HG02870 (cell line): Measurements from ENCODE around the gene HMCN2.

Experiments
- ATAC-seq: cut with Tn5 transposase; IDR thresholded peaks from one replicate; pipeline ENCODE4 v1.9.1; 2021; ENCODE audit warnings: mild to moderate bottlenecking, moderate library complexity; ENCODE audit not compliant: unreplicated experiment

The HMCN2 gene

DNA sequence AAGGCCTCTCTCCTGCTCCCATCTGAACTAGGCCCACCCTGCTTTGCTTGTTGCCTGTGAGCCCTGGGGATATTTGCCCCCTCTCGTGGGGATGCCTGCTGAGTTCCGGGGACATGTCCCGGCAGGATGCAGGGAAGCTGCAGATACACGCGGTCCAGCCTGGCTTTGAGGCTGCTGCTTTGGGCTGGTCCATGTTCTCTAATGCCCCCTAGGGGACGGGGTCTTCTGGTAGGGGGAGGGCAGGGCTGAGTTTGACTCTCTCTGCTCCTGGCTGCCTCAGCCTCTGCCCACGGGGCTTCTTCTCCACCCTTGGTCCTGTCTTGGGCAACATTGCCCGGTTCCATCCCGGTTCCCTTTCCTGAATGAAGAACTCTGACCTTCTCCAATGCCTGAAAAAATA, 94.3 kb downstream of the HMCN2 start:
- ATAC-seq = no peak

GRCh38 chr9:130360672-130361071, 95.1 kb downstream of the HMCN2 start:
- ATAC-seq = no peak

GRCh38 chr9:130361873-130362362, 96.4 kb downstream of the HMCN2 start:
- ATAC-seq = no peak

DNA sequence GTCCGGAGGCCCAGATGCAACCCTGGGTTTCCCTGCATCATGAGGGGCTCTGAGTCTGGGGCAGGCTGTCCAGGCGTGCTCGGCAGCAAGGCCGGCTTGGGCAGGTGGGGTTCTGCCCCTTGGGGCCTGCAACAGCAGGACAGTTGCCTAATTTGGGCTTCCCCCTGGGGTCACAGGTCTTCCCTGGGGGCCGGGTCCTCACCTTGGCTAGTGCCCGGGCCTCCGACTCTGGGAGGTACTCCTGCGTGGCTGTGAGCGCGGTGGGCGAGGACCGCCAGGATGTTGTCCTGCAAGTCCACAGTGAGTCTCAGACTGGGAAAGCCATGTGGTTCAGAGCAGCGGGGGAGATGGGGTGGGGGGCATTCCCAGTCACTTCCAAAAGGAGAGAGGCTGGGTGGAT, 97.1 kb downstream of the HMCN2 start:
- no peak for ATAC-seq

DNA sequence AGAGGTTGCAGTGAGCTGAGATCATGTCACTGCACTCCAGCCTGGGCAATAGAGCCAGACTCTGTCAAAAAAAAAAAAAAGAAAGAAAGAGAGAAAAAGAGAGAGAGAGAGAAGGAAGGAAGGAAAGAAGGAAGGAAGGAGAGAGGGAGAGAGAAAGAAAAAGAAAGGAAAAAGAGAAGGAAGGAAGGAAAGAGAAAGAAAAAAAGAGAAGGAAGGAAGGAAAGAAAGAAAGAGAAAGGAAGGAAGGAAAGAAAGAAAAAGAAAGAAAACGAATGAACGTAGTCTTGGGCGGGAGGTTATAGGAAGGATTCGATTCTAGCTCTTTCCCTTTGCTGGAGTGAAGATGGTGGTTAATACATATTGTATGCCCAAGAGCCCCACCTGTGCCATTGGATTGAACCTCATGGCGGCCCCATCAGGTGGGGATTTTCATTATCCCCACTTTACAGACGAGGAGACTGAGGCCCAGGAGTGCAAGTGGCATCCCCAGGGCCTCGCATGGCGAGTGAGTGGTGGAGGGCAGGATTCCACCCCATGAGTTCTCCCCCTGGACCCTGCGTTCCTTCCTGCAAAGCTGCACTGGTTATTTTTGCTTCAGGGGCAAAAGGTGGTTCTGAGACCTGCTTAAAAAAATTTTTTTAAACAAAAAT, 98.3 kb downstream of the HMCN2 start:
- no peak for ATAC-seq

GRCh38 chr9:130364619-130365322, 99.2 kb downstream of the HMCN2 start:
- ATAC-seq = no peak

DNA sequence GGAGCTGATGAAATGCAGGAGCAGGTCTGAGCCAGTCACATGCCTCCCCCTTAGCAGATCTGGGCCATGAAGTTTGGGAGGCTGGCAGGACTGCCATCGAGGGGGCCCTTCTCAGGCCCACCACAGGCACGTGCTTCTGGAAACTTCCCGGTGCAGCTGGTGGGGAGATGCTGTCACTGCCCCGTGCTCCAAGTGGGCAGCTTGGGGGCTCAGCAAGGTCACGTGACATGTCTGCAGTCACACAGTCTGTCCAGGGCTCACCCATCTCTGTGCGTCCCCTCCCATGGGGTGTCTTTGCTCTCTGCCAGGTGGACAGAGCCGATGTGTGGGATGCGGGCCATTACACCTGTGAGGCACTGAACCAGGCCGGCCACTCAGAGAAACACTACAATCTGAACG, 99.8 kb downstream of the HMCN2 start:
- no peak for ATAC-seq

- no peak for ATAC-seq
Observed at GRCh38 chr9:130366072-130366471, 100.5 kb downstream of the HMCN2 start.

DNA sequence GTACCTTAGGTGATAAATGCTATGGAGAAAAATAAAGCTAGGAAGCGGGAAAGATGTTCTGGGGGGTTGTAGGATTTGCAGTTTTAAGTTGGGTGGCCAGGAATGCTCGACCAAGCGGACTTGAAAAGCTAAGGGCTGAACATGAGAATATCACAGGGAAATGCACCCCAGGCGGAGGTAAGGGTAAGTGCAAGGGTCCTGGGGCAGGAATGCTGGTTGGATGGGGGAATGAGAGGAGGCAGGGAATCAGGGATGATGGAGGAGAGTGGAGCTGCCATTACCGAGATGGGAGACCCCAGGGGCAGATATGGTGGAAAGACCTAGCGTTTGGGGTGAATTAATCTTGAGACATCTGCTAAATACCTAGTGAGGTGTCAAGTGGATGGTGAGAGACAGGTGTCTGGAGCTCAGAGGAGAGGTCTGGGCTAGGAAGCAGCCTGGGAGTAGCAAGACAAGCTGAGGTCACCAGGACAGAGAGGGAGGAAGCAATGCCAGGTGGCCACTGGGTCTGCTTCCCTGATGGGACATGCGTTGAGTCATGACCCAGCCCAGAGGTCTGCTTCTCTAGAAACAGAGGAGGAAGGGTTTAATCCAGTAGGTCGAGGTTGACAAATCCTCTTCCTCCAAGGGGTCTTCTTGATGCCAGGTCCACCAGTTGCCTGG, 101.5 kb downstream of the HMCN2 start:
- ATAC-seq = no peak

GRCh38 chr9:130368631-130369103, 103.1 kb downstream of the HMCN2 start:
- ATAC-seq = no peak

DNA sequence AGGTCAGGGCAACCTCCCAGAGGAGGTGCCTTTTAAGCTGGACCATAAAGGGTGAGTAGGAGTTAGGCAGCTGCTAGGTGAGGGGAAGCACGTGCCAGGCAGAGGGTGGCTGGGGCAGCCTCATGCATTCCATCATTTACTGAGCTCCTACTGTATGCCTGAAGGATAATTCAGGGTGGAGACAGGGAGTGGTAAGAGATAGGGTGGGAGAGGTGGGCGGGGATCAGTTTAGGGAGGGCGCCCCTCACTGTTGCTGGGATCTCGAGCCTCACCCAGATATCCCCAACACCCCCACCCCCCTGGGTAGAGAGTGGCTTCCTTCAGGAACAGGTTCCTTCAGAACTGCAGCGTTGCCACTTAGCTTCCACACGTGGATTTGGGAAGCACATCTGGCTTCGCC, 104.7 kb downstream of the HMCN2 start:
- ATAC-seq = no peak

DNA sequence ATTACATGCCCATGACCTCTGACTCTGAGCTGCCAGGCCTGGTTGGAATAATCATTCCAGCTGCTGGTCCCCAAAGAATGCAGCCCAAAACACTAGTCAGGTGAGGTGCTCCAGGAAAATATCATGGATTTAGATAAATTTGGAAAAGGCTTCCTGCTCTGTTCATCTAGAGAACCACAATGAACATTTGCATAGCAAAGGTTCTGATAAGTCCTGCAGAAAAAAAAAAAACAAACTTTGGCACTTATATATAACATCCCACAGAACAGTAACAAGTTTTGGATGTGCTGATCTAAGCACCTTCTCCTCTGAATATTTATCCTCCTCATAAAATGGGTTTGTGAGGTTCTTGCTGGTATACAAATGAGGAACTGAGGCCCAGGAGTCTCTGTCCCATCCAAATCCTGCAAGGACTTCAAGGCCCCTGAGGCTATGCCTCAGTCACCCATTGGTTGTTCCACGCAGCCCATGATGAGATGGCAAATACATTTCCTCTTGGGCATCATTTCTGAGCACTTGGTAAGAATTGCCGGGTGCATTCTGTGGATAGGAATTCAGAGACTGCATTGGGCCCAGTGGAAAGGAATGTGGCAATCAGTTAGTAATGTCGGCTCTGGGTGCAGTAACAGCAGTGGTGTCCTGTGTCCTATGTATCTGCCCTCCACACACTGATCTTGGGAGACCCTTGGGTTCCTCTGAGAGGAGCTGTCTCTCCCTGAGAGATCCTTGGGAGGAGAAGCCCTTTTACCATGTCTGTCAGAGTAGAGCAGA, 105.8 kb downstream of the HMCN2 start:
- no peak for ATAC-seq

DNA sequence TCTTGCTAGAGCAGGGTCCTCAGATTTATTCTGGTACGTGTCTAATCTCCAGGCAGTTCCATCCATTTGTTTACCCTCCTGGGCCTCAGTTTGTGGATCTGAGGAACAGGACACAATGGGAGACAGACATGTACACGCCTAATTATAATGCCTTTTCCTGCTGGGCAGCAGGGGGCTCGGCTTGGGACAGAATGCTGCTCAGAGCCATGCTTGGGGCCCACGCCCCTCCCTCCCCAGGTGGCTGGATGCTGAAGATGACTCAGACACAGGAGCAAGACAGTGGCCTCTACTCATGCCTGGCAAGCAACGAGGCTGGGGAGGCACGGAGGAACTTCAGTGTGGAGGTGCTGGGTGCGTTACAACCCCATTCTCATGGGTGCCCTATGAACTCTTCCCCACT, 106.5 kb downstream of the HMCN2 start:
- ATAC-seq = no peak

DNA sequence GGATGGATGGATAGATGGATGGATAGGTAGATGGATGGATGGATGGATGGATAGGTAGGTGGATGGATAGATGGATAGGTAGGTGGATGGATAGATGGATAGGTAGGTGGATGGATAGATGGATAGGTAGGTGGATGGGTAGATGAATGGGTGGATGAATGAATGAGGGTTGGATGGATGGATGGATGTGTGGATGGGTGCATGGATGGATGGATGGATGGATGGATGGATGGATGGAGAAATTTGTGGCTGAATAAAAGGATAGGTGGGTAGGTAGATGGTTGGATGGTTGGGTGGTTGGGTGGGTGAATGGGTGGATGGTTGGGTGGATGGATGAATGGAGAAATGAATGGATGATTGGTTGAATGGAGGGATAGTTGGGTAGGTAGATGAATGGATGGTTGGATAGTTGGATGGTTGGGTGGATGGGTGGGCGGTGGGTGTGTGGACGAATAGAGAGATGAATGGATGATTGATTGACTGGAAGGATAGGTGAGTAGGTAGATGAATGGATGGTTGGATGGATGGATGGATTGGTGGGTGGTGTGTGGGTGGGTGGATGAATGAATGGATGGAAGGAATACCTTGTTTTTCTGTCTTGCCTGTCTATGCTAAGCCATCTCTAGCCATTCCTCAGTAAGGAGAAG, 108.2 kb downstream of the HMCN2 start:
- no peak for ATAC-seq

DNA sequence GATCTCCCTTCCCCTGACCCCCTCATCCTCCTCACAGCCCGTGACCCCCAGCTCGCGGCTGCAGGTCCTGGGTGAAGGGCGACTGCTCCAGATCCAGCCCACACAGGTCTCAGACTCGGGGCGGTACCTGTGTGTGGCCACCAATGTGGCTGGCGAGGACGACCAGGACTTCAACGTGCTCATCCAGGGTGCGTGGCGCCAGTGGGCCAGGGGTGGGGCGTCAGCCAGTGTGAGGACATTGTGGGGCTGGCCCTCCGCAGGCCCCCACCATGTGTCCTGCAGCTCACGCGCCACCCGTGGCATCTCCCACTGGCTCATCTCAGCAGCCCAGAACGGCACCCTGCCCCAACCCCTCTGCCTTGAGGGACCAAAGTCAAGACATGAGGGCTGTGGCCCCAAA, 112.1 kb downstream of the HMCN2 start:
- ATAC-seq = no peak

- ATAC-seq = no peak
Observed at GRCh38 chr9:130378875-130379648, 113.5 kb downstream of the HMCN2 start.

DNA sequence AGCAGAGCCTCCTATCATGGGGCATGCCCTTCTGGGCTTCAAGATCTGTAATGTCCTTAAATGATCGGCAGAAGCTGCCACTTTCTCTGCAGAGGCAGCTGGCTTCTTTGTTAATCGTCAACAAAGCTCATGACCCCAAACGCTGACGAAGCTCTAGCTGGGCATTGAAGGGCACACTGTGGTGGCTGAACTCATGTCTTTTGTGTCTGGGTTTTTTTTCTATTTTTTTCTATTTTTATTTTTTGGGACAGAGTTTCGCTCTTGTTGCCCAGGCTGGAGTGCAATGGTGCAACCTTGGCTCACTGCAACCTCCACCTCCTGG, 114.0 kb downstream of the HMCN2 start:
- ATAC-seq = no peak

DNA sequence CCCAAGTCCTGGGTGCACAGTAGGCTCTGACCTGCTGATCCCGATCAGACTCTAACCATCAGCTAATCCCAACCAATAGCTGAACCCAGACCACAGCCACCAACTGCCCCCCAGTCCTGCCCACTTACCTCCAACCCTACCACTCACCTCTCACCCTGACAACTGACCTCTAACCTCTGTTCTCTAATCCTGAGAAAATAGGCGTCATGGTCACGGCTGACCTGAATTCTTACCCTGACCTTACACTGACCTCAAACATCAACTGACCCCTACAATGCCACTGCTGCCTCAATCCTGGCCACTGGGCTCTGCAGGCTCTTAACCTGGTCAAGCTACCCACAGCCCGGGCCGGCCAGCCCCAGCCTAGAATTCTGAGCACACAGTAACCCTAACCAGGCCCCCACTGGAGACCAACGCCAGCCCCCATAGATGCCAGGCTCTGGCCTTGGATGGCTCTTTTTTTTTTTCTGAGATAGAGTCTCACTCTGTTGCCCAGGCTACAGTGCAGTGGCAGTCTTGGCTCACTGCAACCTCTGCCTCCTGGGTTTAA, 115.4 kb downstream of the HMCN2 start:
- no peak for ATAC-seq

DNA sequence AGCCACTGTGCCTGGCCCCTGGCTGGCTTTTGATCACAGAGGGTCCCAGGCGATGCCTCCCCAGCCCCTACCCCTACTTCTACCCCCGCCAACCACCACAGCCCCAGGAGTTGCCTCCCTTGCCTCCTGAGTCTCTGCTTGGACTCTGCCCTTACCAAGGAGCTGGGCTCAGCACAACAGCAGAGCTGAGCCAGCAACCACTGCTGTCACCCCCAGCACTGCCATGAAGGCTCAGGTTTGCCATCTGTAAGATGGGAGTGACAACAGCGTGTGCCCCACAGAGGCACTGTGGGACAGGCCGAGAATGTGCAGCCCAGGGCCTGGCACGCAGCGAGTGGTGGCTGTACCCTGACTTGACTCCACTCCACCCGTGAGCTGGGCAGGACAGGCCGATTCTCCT, 116.1 kb downstream of the HMCN2 start:
- ATAC-seq = no peak

DNA sequence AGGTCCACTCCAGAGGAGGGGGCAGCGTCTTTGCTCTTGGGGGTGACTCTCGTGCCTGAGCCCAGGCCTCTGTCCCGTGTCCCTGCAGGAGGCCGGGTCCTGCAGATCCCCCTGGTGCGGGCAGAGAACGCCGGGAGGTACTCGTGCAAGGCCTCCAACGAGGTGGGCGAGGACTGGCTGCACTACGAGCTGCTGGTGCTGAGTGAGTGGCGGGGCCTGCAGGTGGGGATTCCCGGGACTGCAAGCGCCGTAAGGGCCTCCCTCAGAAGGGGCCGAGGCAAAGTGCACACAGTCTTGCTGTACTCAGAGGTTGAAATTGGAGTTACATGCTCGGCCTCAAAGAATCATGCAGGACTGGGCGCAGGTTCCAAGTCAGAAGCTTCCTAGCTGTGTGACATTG, 116.5 kb downstream of the HMCN2 start:
- no peak for ATAC-seq
